Uterus (tissue), 2 donors: Measurements from ENCODE around the gene GLIPR1L2.

ENCODE experiments used
- CTCF ChIP-seq, 4 experiments: fragments of 200-600 bp in 2 of 4; fragments of 450-650 bp in 2 of 4; sonication (generic) in 2 of 4; IDR thresholded peaks; one replicate each; pipeline ENCODE4 v1.5.1; 2016 to 2019; ENCODE audit warnings: antibody characterized with exemption in 4 of 4, mild to moderate bottlenecking in 2 of 4, moderate library complexity in 1 of 4
- POLR2A ChIP-seq, 2 donors: fragments of 450-650 bp; IDR thresholded peaks; one replicate each; pipeline ENCODE4 v1.6.1; 2016; ENCODE audit warnings: antibody characterized with exemption in 2 of 2, mild to moderate bottlenecking in 1 of 2, moderate library complexity in 1 of 2

- TF ChIP-seq POLR2A (IDR thresholded peaks at IDR 0.05) (no peak), CTCF (IDR thresholded peaks at IDR 0.05) (no peak)
Observed at GRCh38 chr12:75478116-75478794, 87.4 kb downstream of the GLIPR1L2 start.
